GM23248 (cell line): ENCODE measurements around the gene MPRIP.

Experiments used
- EZH2 ChIP-seq: fragments of 200-600 bp; sonication (generic); IDR thresholded peaks from 2 replicates; pipeline ENCODE4 v1.6.1; 2018; ENCODE audit warnings: antibody characterized with exemption, mild to moderate bottlenecking; ENCODE audit not compliant: insufficient read depth, poor library complexity, severe bottlenecking
- EZH2phosphoT487 ChIP-seq: fragments of 200-600 bp; sonication (generic); IDR thresholded peaks from 2 replicates; pipeline ENCODE4 v1.6.1; 2018; ENCODE audit warnings: antibody characterized with exemption, moderate library complexity, mild to moderate bottlenecking, low read depth; ENCODE audit not compliant: insufficient read depth

GRCh38 chr17:17015230-17015629 lies 27.0 kb upstream of the MPRIP start:
- TF ChIP-seq EZH2 (no peak), EZH2phosphoT487 (no peak)
